HEK293 (cell line): ENCODE measurements around the gene MESP2.

ENCODE experiments used
- REPIN1 ChIP-seq: fragments of 450-650 bp; formaldehyde crosslinking; IDR thresholded peaks from 2 replicates; pipeline ENCODE4 v1.5.1; 2017; ENCODE audit warnings: missing biosample characterization, missing genetic modification characterization, low read depth
- ZFP41 ChIP-seq: fragments of 450-650 bp; formaldehyde crosslinking; IDR thresholded peaks from 2 replicates; pipeline ENCODE4 v1.5.1; 2016; ENCODE audit warnings: missing biosample characterization, missing genetic modification characterization, borderline replicate concordance
- ZNF2 ChIP-seq: fragments of 450-650 bp; formaldehyde crosslinking; IDR thresholded peaks from 2 replicates; pipeline ENCODE4 v1.5.1; 2016; ENCODE audit warnings: missing biosample characterization, missing genetic modification characterization
- ZNF266 ChIP-seq: fragments of 450-650 bp; formaldehyde crosslinking; IDR thresholded peaks from 2 replicates; pipeline ENCODE4 v1.5.1; 2016; ENCODE audit warnings: missing biosample characterization, missing genetic modification characterization, low read depth
- TF ChIP-seq, protein P1 (sequence below): fragments of 450-650 bp; formaldehyde crosslinking; IDR thresholded peaks from 2 replicates; pipeline ENCODE4 v1.5.1; 2016; ENCODE audit warnings: missing biosample characterization, missing genetic modification characterization
- TF ChIP-seq, protein P2 (sequence below): sonication (generic); formaldehyde crosslinking; IDR thresholded peaks from 2 replicates; pipeline ENCODE4 v1.8.1; 2022; ENCODE audit warnings: mild to moderate bottlenecking, moderate library complexity, missing genetic modification reagents
- TF ChIP-seq, protein P3 (sequence below): fragments of 450-650 bp; formaldehyde crosslinking; IDR thresholded peaks from 2 replicates; pipeline ENCODE4 v1.5.1; 2016; ENCODE audit warnings: missing biosample characterization, missing genetic modification characterization
- TF ChIP-seq, protein P4 (sequence below): fragments of 450-650 bp; formaldehyde crosslinking; IDR thresholded peaks from 2 replicates; pipeline ENCODE4 v1.5.1; 2016; ENCODE audit warnings: missing biosample characterization, missing genetic modification characterization

DNA sequence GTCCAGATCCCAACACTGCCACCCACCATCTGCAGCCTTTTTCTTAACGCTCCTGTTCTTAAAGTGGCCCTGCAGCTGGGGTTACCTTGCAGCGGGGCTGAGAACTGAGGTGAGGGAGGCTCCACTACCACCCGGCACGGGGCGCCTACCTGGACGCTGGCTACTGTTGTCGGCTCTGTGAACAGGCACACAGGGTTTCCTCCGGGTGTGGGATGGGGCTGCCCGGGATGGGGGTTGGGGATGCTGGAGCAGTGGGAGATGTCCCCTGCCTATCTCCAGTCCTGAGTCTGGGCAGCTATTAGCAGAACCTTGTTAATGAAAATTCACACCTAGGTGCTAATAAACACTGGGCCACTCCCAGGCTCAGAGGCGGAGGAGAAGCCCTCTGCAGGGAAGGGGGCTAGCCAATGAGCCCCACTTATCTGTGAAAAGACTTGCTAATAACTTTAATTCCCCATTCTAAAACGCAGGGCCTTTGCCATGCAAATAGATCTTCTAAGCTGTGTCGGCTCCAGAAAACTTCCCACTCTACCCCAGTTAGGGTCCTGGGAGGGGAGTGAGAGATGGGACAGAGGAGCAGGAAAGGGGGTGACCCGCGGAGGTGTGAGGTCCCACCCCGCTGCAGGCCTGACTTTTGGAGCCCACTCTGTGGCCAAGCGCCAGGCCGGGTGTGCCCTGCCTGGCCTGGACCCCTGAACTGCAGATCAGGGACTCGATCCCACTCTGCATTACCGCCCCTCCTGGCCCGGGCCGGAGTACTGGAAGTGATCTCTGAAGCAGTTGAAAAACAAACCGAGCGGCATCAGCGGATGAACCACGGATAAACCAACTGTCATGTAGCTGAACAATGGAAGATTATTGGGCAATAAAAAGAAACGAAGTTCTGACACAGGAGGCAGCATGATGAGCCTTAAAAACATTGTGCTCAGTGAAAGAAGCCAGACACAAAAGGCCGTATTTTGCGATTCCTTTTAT, 28.1 kb upstream of the MESP2 start:
- TF ChIP-seq, protein P1, sequence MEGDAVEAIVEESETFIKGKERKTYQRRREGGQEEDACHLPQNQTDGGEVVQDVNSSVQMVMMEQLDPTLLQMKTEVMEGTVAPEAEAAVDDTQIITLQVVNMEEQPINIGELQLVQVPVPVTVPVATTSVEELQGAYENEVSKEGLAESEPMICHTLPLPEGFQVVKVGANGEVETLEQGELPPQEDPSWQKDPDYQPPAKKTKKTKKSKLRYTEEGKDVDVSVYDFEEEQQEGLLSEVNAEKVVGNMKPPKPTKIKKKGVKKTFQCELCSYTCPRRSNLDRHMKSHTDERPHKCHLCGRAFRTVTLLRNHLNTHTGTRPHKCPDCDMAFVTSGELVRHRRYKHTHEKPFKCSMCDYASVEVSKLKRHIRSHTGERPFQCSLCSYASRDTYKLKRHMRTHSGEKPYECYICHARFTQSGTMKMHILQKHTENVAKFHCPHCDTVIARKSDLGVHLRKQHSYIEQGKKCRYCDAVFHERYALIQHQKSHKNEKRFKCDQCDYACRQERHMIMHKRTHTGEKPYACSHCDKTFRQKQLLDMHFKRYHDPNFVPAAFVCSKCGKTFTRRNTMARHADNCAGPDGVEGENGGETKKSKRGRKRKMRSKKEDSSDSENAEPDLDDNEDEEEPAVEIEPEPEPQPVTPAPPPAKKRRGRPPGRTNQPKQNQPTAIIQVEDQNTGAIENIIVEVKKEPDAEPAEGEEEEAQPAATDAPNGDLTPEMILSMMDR = no peak
- TF ChIP-seq ZNF266 (tag by site-specific recombination) (no peak), REPIN1 (tag by site-specific recombination) (no peak), ZFP41 (tag by site-specific recombination) (no peak), ZNF2 (tag by site-specific recombination) (no peak)
- TF ChIP-seq, protein P2, sequence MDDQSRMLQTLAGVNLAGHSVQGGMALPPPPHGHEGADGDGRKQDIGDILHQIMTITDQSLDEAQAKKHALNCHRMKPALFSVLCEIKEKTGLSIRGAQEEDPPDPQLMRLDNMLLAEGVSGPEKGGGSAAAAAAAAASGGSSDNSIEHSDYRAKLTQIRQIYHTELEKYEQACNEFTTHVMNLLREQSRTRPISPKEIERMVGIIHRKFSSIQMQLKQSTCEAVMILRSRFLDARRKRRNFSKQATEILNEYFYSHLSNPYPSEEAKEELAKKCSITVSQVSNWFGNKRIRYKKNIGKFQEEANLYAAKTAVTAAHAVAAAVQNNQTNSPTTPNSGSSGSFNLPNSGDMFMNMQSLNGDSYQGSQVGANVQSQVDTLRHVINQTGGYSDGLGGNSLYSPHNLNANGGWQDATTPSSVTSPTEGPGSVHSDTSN (CRISPR knock-in tag) = no peak
- TF ChIP-seq, protein P3, sequence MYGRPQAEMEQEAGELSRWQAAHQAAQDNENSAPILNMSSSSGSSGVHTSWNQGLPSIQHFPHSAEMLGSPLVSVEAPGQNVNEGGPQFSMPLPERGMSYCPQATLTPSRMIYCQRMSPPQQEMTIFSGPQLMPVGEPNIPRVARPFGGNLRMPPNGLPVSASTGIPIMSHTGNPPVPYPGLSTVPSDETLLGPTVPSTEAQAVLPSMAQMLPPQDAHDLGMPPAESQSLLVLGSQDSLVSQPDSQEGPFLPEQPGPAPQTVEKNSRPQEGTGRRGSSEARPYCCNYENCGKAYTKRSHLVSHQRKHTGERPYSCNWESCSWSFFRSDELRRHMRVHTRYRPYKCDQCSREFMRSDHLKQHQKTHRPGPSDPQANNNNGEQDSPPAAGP (tag by site-specific recombination) = no peak
- TF ChIP-seq, protein P4, sequence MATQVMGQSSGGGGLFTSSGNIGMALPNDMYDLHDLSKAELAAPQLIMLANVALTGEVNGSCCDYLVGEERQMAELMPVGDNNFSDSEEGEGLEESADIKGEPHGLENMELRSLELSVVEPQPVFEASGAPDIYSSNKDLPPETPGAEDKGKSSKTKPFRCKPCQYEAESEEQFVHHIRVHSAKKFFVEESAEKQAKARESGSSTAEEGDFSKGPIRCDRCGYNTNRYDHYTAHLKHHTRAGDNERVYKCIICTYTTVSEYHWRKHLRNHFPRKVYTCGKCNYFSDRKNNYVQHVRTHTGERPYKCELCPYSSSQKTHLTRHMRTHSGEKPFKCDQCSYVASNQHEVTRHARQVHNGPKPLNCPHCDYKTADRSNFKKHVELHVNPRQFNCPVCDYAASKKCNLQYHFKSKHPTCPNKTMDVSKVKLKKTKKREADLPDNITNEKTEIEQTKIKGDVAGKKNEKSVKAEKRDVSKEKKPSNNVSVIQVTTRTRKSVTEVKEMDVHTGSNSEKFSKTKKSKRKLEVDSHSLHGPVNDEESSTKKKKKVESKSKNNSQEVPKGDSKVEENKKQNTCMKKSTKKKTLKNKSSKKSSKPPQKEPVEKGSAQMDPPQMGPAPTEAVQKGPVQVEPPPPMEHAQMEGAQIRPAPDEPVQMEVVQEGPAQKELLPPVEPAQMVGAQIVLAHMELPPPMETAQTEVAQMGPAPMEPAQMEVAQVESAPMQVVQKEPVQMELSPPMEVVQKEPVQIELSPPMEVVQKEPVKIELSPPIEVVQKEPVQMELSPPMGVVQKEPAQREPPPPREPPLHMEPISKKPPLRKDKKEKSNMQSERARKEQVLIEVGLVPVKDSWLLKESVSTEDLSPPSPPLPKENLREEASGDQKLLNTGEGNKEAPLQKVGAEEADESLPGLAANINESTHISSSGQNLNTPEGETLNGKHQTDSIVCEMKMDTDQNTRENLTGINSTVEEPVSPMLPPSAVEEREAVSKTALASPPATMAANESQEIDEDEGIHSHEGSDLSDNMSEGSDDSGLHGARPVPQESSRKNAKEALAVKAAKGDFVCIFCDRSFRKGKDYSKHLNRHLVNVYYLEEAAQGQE (tag by site-specific recombination) = no peak
